OCI-LY7 (cell line): ENCODE results near the gene SLC41A1.

Source experiments
- EZH2phosphoT487 ChIP-seq: fragments of 200-600 bp; sonication (generic); IDR thresholded peaks from 2 replicates; pipeline ENCODE4 v1.6.1; 2018; ENCODE audit warnings: low read depth, borderline replicate concordance, mild to moderate bottlenecking, mixed run types, antibody characterized with exemption, low read length, moderate library complexity, mixed read lengths
- TF ChIP-seq, protein P1 (sequence below): fragments of 200-600 bp; sonication (generic); conservative IDR thresholded peaks from 2 replicates; pipeline ENCODE4 v1.5.1; 2014; ENCODE audit warnings: mild to moderate bottlenecking, antibody characterized with exemption, low read length, moderate library complexity, mixed read lengths

- TF ChIP-seq, protein P1, sequence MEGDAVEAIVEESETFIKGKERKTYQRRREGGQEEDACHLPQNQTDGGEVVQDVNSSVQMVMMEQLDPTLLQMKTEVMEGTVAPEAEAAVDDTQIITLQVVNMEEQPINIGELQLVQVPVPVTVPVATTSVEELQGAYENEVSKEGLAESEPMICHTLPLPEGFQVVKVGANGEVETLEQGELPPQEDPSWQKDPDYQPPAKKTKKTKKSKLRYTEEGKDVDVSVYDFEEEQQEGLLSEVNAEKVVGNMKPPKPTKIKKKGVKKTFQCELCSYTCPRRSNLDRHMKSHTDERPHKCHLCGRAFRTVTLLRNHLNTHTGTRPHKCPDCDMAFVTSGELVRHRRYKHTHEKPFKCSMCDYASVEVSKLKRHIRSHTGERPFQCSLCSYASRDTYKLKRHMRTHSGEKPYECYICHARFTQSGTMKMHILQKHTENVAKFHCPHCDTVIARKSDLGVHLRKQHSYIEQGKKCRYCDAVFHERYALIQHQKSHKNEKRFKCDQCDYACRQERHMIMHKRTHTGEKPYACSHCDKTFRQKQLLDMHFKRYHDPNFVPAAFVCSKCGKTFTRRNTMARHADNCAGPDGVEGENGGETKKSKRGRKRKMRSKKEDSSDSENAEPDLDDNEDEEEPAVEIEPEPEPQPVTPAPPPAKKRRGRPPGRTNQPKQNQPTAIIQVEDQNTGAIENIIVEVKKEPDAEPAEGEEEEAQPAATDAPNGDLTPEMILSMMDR: no peak
- no peak for TF ChIP-seq EZH2phosphoT487
These were observed 38.6 kb downstream of the SLC41A1 start for GRCh38 chr1:205774198-205775014.
